Esophagus squamous epithelium (tissue), 5 donors: ENCODE results near the gene MEIS2. TPM values are rescaled to one million over a fixed set of nuclear protein-coding genes. Genes with fewer than 3 reads are reported as not detected.

Experiments used
- DNase-seq: peaks from one replicate; lab custom pipeline; 2025; lab: John Stamatoyannopoulos, UW
- H3K27ac ChIP-seq, 4 donors: fragments of 200-600 bp; sonication (generic); one replicate each; pipeline ENCODE4 v1.5.1; 2016 to 2019; ENCODE audit warnings: mild to moderate bottlenecking in 1 of 4
- H3K27me3 ChIP-seq, 4 donors: fragments of 200-600 bp; sonication (generic); 1 replicate in 3 of 4; 2 replicates in 1 of 4; pipeline versions ENCODE4 v1.5.1 to v1.6.0; 2017 to 2021; ENCODE audit warnings: antibody characterized with exemption in 1 of 4
- H3K36me3 ChIP-seq, 3 donors: fragments of 200-600 bp; sonication (generic); one replicate each; pipeline ENCODE4 v1.5.1; 2016 to 2019
- H3K4me1 ChIP-seq, 3 donors: fragments of 200-600 bp; sonication (generic); one replicate each; pipeline ENCODE4 v1.5.1; 2017 to 2019
- H3K4me3 ChIP-seq, 4 donors: fragments of 200-600 bp; sonication (generic); 1 replicate in 3 of 4; 2 replicates in 1 of 4; pipeline ENCODE4 v1.5.1; 2016 to 2019; ENCODE audit warnings: mild to moderate bottlenecking in 2 of 4, moderate library complexity in 1 of 4
- H3K9me3 ChIP-seq, 3 donors: fragments of 200-600 bp; sonication (generic); one replicate each; pipeline ENCODE4 v1.5.1; 2016 to 2019
- CTCF ChIP-seq, 6 experiments: fragments of 450-650 bp in 4 of 6; fragments of 200-600 bp in 2 of 6; sonication (generic) in 2 of 6; IDR thresholded peaks; one replicate each; pipeline ENCODE4 v1.5.1; 2016 to 2019; ENCODE audit warnings: antibody characterized with exemption in 6 of 6, mild to moderate bottlenecking in 4 of 6, moderate library complexity in 4 of 6
- POLR2A ChIP-seq, 4 donors: fragments of 450-650 bp; IDR thresholded peaks; one replicate each; pipeline ENCODE4 v1.6.1; 2017; ENCODE audit warnings: antibody characterized with exemption in 4 of 4, mild to moderate bottlenecking in 4 of 4, moderate library complexity in 3 of 4
- WGBS, 2 donors: methylation state at CpG; one replicate each; pipeline ENCODE4 v1.1.5; 2018; 5-methylcytosine and 5-hydroxymethylcytosine counted together
- intact Hi-C: fragments of 100-400 bp; cut with DNase I; formaldehyde crosslinking; loops from one replicate; pipeline ENCODE4 v1.15.0; 2022
- total RNA-seq, 4 donors: library from RNA; depleted of rRNA; stranded (reverse); fragments of >200 nt; gene quantifications; one replicate each; pipeline ENCODE4 v1.1.0, GENCODE V29; 2016
- donor health status: DM: yes; HTN: yes; CAD: no.

The MEIS2 gene
- total RNA-seq, 4 donors from 2014 or later = 6.6 to 26.3 (median 9.9) TPM

GRCh38 chr15:36884936-36885635 is 215.3 kb downstream of the MEIS2 start:
- no peak for DNase-seq
- WGBS, 2 donors = 66 to 68% methylated on average over 7 of the region's 7 CpGs
- peaks cover 0 to 86% (median 6%) of the 10 kb centered on the region in 4 donors for H3K27me3 ChIP-seq
- TF ChIP-seq POLR2A (IDR thresholded peaks at IDR 0.05) (no peak), CTCF (IDR thresholded peaks at IDR 0.05) (no peak)
- H3K27ac ChIP-seq = peak overlapping the region in 3 of 4 donors; percentile 0 to 16 (median 8)
- intact Hi-C loops = loop anchor here (5.0 kb wide), 2 partner anchors 227 to 247 kb away; no protein-coding TSS in a partner anchor
- H3K36me3 ChIP-seq = no peaks in the 10 kb centered on the region
- peaks cover 0 to 49% (median 9%) of the 10 kb centered on the region in 3 donors for H3K4me1 ChIP-seq
- H3K4me3 ChIP-seq = no peak overlapping the region
- H3K9me3 ChIP-seq = no peaks in the 10 kb centered on the region

DNA sequence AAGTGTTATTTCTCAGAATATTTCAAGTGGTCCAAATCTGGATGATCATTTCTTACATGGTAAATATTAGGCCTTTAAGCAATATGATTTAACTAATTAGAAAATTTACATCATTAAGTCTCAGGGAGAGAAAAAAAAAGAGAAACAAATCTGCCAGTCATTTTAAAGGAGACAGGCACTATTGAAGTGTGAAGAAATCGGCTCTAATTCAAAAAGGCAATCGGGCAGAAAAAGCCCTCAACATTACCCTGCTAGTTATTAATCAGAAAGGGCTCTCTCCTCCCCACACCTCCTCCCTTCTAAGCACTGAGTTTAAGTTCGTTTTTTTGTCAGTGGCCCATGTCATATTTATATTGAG is 215.9 kb downstream of the MEIS2 start:
- DNase-seq = no peak

GRCh38 chr15:36883713-36884517 is 216.4 kb downstream of the MEIS2 start:
- no peaks in the 10 kb centered on the region for H3K36me3 ChIP-seq
- H3K27ac ChIP-seq = peak overlapping the region in 2 of 4 donors; percentile 0 to 8
- intact Hi-C loops = loop anchor here (5.0 kb wide), 1 partner anchor 228 kb away; no protein-coding TSS in a partner anchor

More for the DNA sequence above, 215.9 kb downstream of the MEIS2 start:
- H3K36me3 ChIP-seq = no peaks in the 10 kb centered on the region
- no peaks in the 10 kb centered on the region for H3K9me3 ChIP-seq
- TF ChIP-seq POLR2A (IDR thresholded peaks at IDR 0.05) (no peak), CTCF (IDR thresholded peaks at IDR 0.05) (no peak)
- WGBS, 2 donors = 42 to 53% methylated on average over 3 of the region's 3 CpGs
- intact Hi-C loops = loop anchor here (5.0 kb wide), 1 partner anchor 228 kb away; no protein-coding TSS in a partner anchor
- no peak overlapping the region for H3K4me3 ChIP-seq
- H3K27ac ChIP-seq = peak overlapping the region in 2 of 4 donors; percentile 0 to 8
- peaks cover 0 to 92% (median 8%) of the 10 kb centered on the region in 4 donors for H3K27me3 ChIP-seq
- H3K4me1 ChIP-seq = peaks cover 0 to 53% (median 9%) of the 10 kb centered on the region in 3 donors

GRCh38 chr15:36882487-36883131 is 217.7 kb downstream of the MEIS2 start:
- intact Hi-C loops = loop anchor here (5.0 kb wide), 1 partner anchor 230 kb away; no protein-coding TSS in a partner anchor
- Histone ChIP-seq H3K9me3 (no peaks in the 10 kb centered on the region), H3K27me3 (peaks cover 0 to 98% (median 8%) of the 10 kb centered on the region in 4 donors), H3K4me1 (peaks cover 0 to 42% (median 9%) of the 10 kb centered on the region in 3 donors), H3K4me3 (peak overlapping the region in 3 of 4 donors; percentile 21 to 54 (median 21)), H3K36me3 (no peaks in the 10 kb centered on the region), H3K27ac (no peak overlapping the region)
- WGBS, 2 donors = 21 to 40% methylated on average over 22 to 24 of the region's 27 CpGs
- TF ChIP-seq POLR2A (IDR thresholded peaks at IDR 0.05) (no peak), CTCF (IDR thresholded peaks at IDR 0.05) (no peak)
- no peak for DNase-seq

More at GRCh38 chr15:36883713-36884517, 216.4 kb downstream of the MEIS2 start:
- Histone ChIP-seq H3K27me3 (peaks cover 0 to 98% (median 8%) of the 10 kb centered on the region in 4 donors), H3K4me3 (peak overlapping the region in 3 of 4 donors; percentile 11 to 54 (median 36)), H3K9me3 (no peaks in the 10 kb centered on the region), H3K4me1 (peaks cover 0 to 53% (median 9%) of the 10 kb centered on the region in 3 donors)
- DNase-seq = no peak
- 19 to 23% methylated on average over 21 to 27 of the region's 27 CpGs for WGBS, 2 donors
- TF ChIP-seq CTCF (IDR thresholded peaks at IDR 0.05) (peak; percentile 44 to 92 (median 85)), POLR2A (IDR thresholded peaks at IDR 0.05) (no peak)
